ENCODE measurements around the gene SIRT4.
A peak's percentile ranks its signal among the peaks of the same experiment; 100 is the strongest.
"Not testable (repeated sequence)": the region's sequence is repeated elsewhere in the genome, so short reads cannot be mapped to it uniquely, and the experiment has no call there.

SIRT4 gene

DNA sequence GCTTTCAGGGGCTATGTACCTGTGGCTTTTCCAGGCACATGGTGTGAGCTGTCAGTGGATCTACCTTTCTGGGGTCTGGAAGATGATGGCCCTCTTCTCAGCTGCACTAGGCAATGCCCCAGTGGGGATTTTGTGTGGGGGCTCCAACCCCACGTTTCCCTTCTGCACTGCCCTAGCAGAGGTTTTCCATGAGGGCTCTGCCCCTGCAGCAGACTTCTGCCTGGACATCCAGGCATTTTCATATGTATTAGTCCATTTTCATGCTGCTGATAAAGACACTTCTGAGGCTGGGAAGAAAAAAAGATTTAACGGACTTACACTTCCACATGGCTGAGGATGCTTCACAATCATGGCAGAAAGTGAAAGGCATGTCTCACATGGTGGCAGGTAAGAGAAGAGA, 34.3 kb downstream of the SIRT4 start:
- DNase-seq: not testable (repeated sequence)

- DNase-seq: no peak
Observed at GRCh38 chr12:120337730-120338129, 35.6 kb downstream of the SIRT4 start.

DNA sequence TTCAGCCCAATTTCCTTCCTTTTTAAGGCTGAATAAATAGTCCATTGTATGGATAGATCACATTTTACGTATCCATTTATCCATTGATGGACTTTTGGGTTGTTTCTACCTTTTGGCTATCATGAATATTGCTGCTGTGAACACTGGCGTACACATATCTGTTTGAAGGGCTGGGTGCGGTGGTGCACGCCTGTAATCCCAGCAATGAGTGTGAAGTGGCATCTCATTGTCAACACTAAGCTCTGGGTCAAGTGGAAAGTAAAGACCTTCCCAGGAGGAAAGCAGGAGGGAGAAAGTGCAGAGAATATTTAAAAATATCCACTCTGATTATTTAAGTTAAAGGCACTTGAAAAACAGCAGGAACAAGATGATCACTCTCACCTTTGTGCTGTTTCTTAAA, 37.1 kb downstream of the SIRT4 start:
- no peak for DNase-seq

- no peak for DNase-seq
Observed at GRCh38 chr12:120342175-120343038, 40.3 kb downstream of the SIRT4 start.

- no peak for DNase-seq
Observed at GRCh38 chr12:120343039-120343537, 41.0 kb downstream of the SIRT4 start.

- DNase-seq: no peak
Observed at GRCh38 chr12:120343692-120344091, 41.6 kb downstream of the SIRT4 start.

DNA sequence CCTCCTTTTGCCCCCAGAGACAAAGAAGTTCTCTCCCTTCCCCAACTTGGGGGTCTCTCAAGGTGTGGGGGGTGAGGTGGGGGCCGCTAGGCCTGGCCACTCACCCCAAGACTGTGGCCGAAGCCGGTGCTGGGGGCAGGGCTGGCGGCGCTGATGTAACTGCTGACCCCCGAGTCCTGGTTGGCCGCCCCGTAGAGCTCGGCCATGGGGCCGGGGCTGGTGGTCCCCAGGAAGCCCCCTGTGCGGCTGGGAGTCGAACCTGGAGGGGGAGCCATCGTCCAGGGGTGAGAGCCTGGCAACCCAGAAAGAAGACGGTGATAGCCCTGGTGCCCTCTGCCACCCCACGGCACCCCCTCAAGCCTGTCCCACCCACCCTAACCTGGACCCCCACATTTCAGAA, 43.9 kb downstream of the SIRT4 start:
- no peak for DNase-seq

GRCh38 chr12:120346681-120347080, 44.6 kb downstream of the SIRT4 start:
- no peak for DNase-seq

DNA sequence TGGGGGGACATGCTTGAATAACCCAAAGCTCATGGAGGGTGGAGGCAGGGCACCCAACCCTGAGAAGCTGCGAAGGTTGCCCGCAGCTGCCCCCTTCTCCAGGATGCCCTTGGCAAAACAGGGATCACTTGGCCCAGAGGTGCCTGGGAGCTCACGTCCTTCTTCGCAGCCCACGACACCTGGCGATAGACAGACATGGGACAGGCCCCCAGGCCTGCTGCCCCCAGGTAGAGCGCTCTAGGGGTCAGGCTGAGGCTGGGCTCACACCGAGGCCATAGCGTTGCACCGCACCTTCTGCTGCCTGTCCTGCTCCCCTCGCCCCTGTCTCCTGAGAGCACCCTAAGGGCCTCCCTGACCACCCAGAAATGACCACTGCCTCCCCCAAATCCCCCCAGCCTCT, 45.6 kb downstream of the SIRT4 start:
- DNase-seq: no peak

GRCh38 chr12:120350576-120351350, 48.6 kb downstream of the SIRT4 start:
- DNase-seq: no peak

- peak; percentile 76 for DNase-seq
Observed at GRCh38 chr12:120352117-120352516, 50.0 kb downstream of the SIRT4 start.

DNA sequence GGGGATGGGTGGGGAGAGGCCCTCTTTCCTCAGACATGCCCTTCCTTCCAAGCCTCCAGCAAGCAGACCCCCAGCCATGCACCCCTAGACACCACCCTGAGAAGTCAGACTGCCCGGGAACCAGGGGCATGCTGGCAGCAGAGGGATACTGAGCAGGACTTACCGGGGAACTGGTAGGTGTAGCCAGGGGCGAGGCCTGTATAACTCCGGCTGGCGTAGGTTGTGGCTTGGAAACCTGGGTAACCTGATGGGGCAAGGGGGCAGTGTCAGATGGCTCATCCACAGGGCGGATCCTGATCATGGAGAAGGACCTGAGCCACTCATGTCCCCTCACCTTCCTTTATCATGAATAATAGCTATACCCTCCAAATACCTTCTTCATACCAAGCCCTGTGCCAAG, 51.0 kb downstream of the SIRT4 start:
- no peak for DNase-seq

DNA sequence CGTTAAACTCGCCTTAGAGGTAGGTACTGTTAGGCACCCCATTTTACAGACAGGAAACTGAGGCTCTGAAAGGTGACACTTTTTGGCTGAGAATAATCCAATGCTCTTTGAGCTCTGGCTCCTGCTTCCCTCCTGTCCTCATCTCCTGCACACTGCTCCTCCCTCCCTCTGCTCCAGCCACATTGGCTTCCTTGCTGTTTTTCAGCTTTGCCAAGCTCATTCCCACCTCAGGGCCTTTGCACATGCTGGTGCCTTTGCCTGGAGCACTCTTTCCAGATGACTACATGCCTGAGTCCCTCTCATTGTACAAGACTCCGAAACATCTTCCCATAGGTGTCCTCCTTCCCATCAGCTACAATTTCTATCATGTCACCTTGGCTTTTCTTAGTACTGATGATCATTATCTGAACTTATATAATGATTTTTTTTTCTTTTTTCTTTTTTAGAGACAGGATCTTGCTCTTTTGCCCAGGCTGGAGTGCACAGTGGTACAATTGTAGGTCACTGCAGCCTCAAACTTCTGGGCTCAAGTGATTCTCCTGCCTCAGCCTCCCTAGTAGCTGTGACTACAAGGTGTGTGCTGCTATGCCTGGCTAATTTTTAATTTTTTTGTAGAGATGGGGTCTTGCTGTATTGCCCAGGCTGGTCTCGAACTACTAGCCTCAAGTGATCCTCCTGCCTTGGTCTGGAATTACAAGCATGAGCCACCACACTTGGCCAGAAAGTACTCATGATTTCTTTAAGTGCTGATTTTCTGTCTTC, 51.6 kb downstream of the SIRT4 start:
- DNase-seq: no peak

GRCh38 chr12:120356567-120357030, 54.5 kb downstream of the SIRT4 start:
- DNase-seq: peak; percentile 61

- DNase-seq: no peak
Observed at GRCh38 chr12:120357104-120357503, 55.0 kb downstream of the SIRT4 start.

GRCh38 chr12:120358412-120359100, 56.4 kb downstream of the SIRT4 start:
- DNase-seq: no peak

DNA sequence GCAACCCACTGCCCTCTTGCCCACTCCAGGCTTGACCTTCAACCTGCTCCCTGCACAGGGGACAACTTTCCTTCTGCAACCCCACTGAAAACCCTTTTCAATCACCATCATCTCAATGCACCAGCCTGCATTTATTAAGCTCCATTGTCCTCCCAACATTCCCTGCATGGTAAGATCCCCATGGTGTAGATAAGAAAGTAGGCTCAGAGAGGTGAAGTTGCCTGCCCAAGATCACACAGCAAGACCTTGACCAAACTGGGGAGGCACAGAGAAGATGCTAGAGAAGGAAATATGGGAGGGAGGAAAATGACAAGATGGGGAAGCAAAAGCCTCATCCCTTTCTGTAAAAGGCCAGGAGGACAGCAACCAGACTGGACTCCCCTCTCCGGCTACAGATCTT, 57.0 kb downstream of the SIRT4 start:
- DNase-seq: no peak

- peak; percentile 35 for DNase-seq
Observed at GRCh38 chr12:120361506-120362208, 59.5 kb downstream of the SIRT4 start.
